HFF-Myc (cell line): ENCODE data around the gene CNTN4.

ENCODE experiments used
- DNase-seq: peaks from one replicate; pipeline ENCODE4 v3.0.0-alpha.2; 2011; ENCODE audit warnings: low read depth; ENCODE audit errors: extremely low read depth
- H3K4me3 ChIP-seq: replicated peaks from 2 replicates; pipeline ENCODE4 v1.5.1; 2011; ENCODE audit warnings: low read depth, mild to moderate bottlenecking, control low read depth, low read length
- TF ChIP-seq, protein P1 (sequence below): IDR thresholded peaks from 2 replicates; pipeline ENCODE4 v1.5.1; 2012; ENCODE audit warnings: mild to moderate bottlenecking, low read depth, low read length, control low read depth; ENCODE audit errors: missing control alignments

CNTN4 gene

DNA sequence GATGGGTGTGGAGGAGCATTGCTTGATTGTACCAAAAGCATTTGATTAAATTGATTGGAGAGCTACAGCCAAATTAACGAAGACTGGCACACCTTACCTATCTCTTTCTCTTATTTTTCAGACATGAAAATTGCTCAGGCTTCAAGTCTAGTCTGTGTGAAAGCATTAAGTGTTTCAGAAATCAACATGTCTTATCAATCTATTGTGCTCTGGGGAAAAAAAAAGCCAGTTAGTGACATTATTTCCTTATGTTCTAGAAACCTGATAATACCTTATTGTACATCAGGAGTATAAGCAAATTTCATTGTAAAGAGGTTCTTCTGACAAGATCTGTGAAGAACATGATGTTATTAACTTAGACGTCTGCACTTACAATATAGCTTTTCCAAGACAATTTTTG is 546.3 kb downstream of the CNTN4 start:
- no peak overlapping the region for H3K4me3 ChIP-seq
- DNase-seq, result no peak
- TF ChIP-seq, protein P1, sequence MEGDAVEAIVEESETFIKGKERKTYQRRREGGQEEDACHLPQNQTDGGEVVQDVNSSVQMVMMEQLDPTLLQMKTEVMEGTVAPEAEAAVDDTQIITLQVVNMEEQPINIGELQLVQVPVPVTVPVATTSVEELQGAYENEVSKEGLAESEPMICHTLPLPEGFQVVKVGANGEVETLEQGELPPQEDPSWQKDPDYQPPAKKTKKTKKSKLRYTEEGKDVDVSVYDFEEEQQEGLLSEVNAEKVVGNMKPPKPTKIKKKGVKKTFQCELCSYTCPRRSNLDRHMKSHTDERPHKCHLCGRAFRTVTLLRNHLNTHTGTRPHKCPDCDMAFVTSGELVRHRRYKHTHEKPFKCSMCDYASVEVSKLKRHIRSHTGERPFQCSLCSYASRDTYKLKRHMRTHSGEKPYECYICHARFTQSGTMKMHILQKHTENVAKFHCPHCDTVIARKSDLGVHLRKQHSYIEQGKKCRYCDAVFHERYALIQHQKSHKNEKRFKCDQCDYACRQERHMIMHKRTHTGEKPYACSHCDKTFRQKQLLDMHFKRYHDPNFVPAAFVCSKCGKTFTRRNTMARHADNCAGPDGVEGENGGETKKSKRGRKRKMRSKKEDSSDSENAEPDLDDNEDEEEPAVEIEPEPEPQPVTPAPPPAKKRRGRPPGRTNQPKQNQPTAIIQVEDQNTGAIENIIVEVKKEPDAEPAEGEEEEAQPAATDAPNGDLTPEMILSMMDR, result no peak

DNA sequence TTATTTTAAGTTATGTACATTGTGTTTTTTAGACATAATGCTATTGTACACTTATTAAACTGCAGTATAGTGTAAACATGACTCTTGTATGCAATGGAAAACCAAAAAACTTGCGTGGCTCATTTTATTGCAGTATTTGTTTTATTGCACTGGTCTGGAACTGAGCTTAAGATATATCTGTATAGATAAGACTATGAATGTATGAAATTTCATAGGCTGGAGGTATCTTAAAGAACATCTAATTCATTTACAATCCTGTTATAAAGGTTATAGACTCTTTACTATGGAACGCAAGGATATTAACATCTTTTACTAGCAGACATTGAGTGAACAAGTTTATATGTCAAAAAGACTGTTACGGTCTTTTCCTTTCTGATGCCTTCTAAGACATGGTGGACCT is 552.1 kb downstream of the CNTN4 start:
- no peak for DNase-seq
- no peak overlapping the region for H3K4me3 ChIP-seq
- TF ChIP-seq, protein P1, result no peak

DNA sequence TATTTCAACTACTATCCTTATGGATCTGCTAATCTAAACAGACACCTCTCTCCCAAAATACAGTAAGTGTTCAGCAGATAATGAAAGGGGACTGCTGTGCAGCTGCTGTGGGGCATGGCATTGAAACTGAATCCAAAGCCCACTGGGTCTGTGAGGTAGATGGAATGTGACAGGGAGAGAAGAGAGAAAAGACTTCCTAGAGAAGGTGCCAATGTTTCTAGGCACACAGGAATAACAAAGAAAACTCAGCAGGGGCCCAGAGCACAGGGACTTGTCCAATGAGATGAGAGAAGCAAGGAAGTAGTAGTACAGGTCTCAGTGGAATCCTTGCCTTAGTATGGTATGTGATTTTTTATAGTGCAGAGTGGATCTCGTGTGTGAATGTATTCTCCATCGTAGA is 553.7 kb downstream of the CNTN4 start:
- H3K4me3 ChIP-seq, result no peak overlapping the region
- DNase-seq, result no peak
- TF ChIP-seq, protein P1, result no peak

DNA sequence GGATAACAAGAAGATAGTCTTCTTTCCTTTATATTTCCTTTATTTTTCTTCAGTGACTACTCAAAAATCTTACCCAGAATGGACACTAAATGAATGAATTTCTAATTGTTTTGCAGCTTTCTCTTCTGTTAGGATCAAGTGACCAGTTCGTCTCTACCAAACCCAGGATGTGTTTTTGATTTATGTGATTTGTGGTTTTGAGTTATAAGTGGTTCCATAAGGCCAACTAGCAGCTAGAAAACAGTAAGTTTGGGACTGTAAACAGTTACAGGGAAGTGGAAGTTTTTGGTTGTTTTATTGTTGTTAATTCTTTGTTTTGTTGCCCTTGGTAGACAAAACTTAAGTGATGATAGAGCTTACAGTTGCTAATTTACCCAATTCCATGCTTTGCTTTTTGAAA is 555.0 kb downstream of the CNTN4 start:
- no peak for DNase-seq
- no peak overlapping the region for H3K4me3 ChIP-seq
- TF ChIP-seq, protein P1, result no peak

DNA sequence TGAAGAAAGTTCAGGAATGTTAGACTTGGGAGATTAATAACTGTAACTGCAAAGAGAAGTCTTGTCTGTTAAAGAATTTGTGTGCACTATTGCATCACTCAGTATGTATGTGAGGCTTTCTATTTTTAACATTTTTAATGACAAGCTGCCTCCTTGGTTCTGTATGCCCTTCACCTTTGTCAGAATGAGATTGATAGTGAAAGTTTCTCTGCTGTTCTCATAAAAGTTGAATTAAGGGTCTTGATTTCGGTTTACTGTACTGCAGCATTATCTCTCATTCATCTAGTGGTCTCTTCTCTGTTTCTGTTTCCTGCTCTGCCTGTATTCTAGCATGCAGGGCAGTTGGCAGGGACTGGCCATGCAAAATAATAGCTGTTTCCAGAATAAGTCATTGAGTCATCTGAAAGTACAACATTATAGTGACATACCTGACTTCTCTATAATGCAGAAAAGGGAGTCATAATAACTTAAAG is 556.6 kb downstream of the CNTN4 start:
- H3K4me3 ChIP-seq, result no peak overlapping the region
- TF ChIP-seq, protein P1, result no peak
- DNase-seq, result no peak

DNA sequence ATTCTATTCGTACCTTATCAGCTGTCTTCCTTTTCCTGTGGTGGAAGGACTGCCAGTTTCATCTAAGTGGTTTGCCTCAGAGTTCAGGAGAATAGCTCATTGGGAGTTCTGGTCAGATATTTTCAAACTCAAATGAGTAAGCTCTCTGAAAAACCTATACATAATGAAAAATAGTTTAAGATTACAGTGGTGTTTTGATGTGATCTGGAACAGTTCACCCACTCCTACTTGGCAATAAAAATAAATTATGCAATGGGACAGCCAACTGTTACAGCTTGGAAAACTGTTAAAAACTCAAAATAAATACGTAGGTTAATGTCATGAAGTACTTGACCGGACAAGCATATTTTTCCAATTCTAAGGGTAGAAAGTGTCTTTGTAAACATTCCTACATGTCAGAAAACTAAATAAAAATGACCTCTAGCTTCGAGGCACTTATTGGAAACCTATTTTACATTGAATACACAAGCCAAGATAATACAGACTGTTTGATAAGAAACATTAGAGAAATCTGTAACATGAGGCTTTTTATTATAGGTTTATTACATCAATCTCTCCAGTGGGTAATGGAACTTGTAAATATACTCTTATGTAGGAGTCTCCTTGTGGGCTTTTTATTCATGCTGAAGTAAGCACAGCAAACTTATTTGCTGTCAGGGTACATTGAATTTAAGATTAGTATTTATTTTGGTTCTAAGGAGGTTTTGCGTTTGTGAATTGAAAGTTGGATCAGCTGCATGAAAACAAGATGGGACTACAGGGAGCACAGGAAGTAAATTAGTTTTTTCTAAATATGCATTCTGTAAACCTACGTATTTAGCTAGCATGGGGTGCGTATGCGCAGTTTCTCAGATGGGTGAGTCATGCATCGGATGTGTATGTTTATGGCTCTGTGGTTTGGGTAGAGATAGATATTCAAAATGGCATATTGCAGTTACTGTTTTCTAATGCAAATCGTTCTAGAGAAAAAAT is 558.4 kb downstream of the CNTN4 start:
- DNase-seq, result no peak
- no peak overlapping the region for H3K4me3 ChIP-seq
- TF ChIP-seq, protein P1, result no peak

DNA sequence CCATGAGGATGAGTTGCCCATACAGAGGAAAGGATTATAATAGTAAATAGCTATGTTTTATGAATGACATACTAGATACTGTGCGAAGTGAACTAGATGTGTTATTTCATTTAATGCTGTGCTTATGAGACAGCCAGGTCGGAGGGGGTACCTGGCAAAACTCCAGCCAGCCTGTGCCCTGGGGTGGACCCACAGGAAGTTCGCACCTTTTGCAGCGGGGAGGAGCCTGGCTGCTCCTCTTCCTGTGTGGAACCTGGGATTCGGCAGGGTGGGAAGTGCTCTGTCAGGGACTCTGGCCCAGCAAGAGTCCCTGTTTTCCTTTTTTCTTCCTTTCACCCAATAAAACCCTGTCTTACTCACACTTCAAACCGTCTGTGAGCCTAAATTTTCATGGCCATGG is 559.3 kb downstream of the CNTN4 start:
- DNase-seq, result no peak
- TF ChIP-seq, protein P1, result no peak
- no peak overlapping the region for H3K4me3 ChIP-seq
